NCI-H2081 (cell line): ENCODE measurements around the gene ALG10B.

Source experiments
- DNase-seq, 2 experiments: peaks; one replicate each; lab custom pipeline; 2025; lab: John Stamatoyannopoulos, UW

The ALG10B gene

DNA sequence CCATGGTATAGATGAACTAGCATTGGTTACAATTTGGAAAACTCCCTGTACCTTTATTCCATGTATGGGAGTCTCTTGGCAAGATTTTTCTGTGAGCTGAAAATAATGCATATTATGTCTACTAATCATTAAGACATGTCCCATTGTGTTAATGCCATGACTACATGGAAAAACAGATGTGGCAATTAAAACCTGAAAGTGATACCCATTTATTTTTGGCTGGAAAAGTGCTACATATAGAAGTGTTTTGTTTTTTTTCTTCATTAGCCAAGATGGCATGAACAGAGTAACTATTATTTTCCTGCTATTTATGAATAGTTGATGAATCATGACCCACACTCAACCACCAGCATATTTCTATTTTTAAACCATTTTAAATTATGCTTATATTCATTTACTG is 58.2 kb downstream of the ALG10B start:
- DNase-seq, result peak; percentile 45 to 77
